Naive thymus-derived CD8-positive, alpha-beta T cell (primary cell): ENCODE measurements around the gene ATG2B. TPM values are rescaled to one million over a fixed set of nuclear protein-coding genes. Genes with fewer than 3 reads are reported as not detected.
"Not testable (repeated sequence)": the region's sequence is repeated elsewhere in the genome, so short reads cannot be mapped to it uniquely, and the experiment has no call there.

ENCODE experiments used
- ATAC-seq, 2 donors: fragments of 150-1000 bp; cut with Tn5 transposase in 1 of 2; sonication (Bioruptor Pico), chemical (Tn5 transposase) in 1 of 2; 1 replicate in 1 of 2; 2 replicates in 1 of 2; pipeline ENCODE4 v1.10.0; 2021; ENCODE audit warnings: mild to moderate bottlenecking in 2 of 2, moderate library complexity in 2 of 2
- POLR2A ChIA-PET: fragments of 350-600 bp; sonication (Branson Sonifier 250); formaldehyde crosslinking; loops from one replicate; lab custom pipeline; 2021; ENCODE audit warnings: antibody characterized with exemption; lab: Charles Lee
- DNase-seq, 10 donors: peaks; one replicate each; pipeline versions ENCODE4 v3.0.0 to v3.0.0-alpha.2; 2020 to 2022
- H3K27ac Mint-ChIP-seq, 10 donors: one replicate each; pipeline ENCODE4 v1.8.0; 2020 to 2022; ENCODE audit warnings: mild to moderate bottlenecking in 10 of 10, mixed read lengths in 10 of 10, moderate library complexity in 4 of 10, inconsistent platforms in 1 of 10
- H3K27me3 Mint-ChIP-seq, 5 donors: one replicate each; pipeline ENCODE4 v1.8.0; 2021 to 2022; ENCODE audit warnings: mixed read lengths in 5 of 5
- H3K36me3 Mint-ChIP-seq, 3 donors: one replicate each; pipeline ENCODE4 v1.8.0; 2020 to 2022; ENCODE audit warnings: mixed read lengths in 3 of 3, mild to moderate bottlenecking in 2 of 3, inconsistent platforms in 1 of 3
- H3K4me1 Mint-ChIP-seq, 4 donors: one replicate each; pipeline ENCODE4 v1.8.0; 2021 to 2022; ENCODE audit warnings: mixed read lengths in 4 of 4
- H3K4me3 Mint-ChIP-seq, 10 donors: one replicate each; pipeline ENCODE4 v1.8.0; 2020 to 2022; ENCODE audit warnings: mild to moderate bottlenecking in 10 of 10, mixed read lengths in 10 of 10, moderate library complexity in 6 of 10, inconsistent platforms in 1 of 10
- H3K9me3 Mint-ChIP-seq, 9 donors: one replicate each; pipeline ENCODE4 v1.8.0; 2020 to 2022; ENCODE audit warnings: mixed read lengths in 9 of 9, mild to moderate bottlenecking in 3 of 9, inconsistent platforms in 1 of 9, moderate library complexity in 1 of 9
- polyA plus RNA-seq, 3 donors: library from polyadenylated mRNA; unstranded; fragments of 300-500 nt; fragmentation: Illumina TruSeq; gene quantifications; one replicate each; pipeline ENCODE4 v1.2.3, GENCODE V29; 2021
- total RNA-seq, 8 experiments: library from RNA in 2 of 8; stranded (reverse) in 2 of 8; gene quantifications; one replicate each; pipeline ENCODE4 v1.2.3 and lab custom pipeline; 2021 to 2026

ATG2B gene
- total and polyA plus RNA-seq, 5 experiments from 2014 or later: 0.96 to 32.1 (median 2.0) TPM

- Mint-ChIP-seq H3K36me3 (peaks cover 0 to 9% (median 7%) of the 10 kb centered on the region in 3 donors), H3K4me3 (peak overlapping the region; percentile 86 to 93 (median 90)), H3K9me3 (no peaks in the 10 kb centered on the region), H3K4me1 (peaks cover 24 to 66% (median 59%) of the 10 kb centered on the region in 4 donors), H3K27ac (peak overlapping the region in 6 of 10 donors; percentile 45 to 92 (median 86)), H3K27me3 (no peaks in the 10 kb centered on the region)
- ATAC-seq: no peak
- no peak for DNase-seq
- POLR2A ChIA-PET: no interaction called here
These were observed 1.8 kb upstream of the ATG2B start for GRCh38 chr14:96364962-96365361.

DNA sequence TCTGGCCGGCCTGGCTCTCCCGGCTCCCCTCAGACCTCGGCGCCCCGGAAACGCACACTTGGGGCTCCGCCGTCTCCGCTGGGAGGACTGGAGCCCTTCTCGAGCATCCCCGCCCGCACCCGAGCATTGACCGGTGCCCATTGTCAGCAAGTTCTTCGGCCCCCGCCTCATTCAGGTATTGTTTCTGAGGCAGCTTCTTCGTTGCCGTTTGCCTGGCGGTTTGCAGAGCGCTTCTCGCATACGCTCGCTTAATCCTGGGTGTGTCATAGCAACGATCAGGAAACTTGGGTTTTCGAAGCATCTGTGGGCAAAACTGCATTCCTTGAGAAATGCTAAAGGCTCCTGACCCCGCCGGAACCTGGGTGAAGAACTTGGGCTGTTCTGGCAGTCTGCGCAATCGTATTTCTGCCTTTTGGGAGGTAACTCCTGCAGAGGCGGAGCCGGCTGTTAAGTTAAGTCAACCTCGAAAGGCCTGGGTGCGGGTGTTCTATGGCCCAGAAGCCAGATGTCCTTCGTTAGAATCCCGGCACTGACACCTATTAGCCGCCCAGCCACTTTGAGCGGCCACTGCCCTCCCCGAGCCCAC is 703 bp upstream of the ATG2B start:
- ATAC-seq (peak; percentile 26 to 40), DNase-seq (peak in 8 of 10 donors; percentile 14 to 69 (median 32))
- Mint-ChIP-seq H3K27ac (peak overlapping the region; percentile 32 to 93 (median 90)), H3K4me1 (peaks cover 21 to 65% (median 63%) of the 10 kb centered on the region in 4 donors), H3K4me3 (peak overlapping the region; percentile 86 to 93 (median 90)), H3K9me3 (no peaks in the 10 kb centered on the region), H3K36me3 (peaks cover 0 to 6% (median 3%) of the 10 kb centered on the region in 3 donors), H3K27me3 (no peaks in the 10 kb centered on the region)
- POLR2A ChIA-PET: interaction anchor here (1.7 kb wide), 1 partner anchor 27 kb away, joined by 10 read pairs; no protein-coding TSS in a partner anchor

- peaks cover 0 to 7% (median 0%) of the 10 kb centered on the region in 3 donors for H3K36me3 Mint-ChIP-seq
- peak; percentile 17 to 74 (median 56) for DNase-seq
- ATAC-seq: peak; percentile 35 to 36
- POLR2A ChIA-PET: no interaction called here
- H3K27ac Mint-ChIP-seq: peak overlapping the region; percentile 71 to 97 (median 90)
- no peaks in the 10 kb centered on the region for H3K9me3 Mint-ChIP-seq
- peak overlapping the region; percentile 84 to 97 (median 90) for H3K4me3 Mint-ChIP-seq
- peaks cover 19 to 60% (median 55%) of the 10 kb centered on the region in 4 donors for H3K4me1 Mint-ChIP-seq
- no peaks in the 10 kb centered on the region for H3K27me3 Mint-ChIP-seq
These were observed 823 bp downstream of the ATG2B start for GRCh38 chr14:96362071-96362964.

DNA sequence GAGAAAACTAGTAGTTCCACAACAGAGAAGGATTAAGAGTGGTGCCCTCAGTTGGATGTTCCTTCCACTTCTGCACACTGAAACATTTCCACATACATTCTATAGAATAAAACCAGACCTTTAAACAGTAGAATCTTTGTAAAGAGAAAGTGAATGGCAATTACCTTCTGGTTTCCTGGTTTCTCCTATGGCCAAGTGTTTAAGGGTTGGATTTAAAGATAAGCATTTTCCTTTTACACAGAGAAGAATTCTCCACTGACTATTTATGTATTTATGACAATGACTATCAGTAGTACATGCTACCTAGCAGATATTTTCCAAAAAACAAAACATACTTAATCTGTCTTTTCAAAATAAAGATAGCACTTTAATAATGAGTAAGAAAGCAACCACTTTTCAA is 3.2 kb downstream of the ATG2B start:
- POLR2A ChIA-PET: no interaction called here
- Mint-ChIP-seq H3K9me3 (no peaks in the 10 kb centered on the region), H3K27ac (peak overlapping the region in 1 of 10 donors; percentile 14), H3K4me3 (peak overlapping the region in 1 of 10 donors; percentile 9), H3K4me1 (peaks cover 22 to 53% (median 43%) of the 10 kb centered on the region in 4 donors), H3K36me3 (peaks cover 0 to 15% (median 0%) of the 10 kb centered on the region in 3 donors), H3K27me3 (no peaks in the 10 kb centered on the region)
- ATAC-seq: no peak
- DNase-seq: no peak

DNA sequence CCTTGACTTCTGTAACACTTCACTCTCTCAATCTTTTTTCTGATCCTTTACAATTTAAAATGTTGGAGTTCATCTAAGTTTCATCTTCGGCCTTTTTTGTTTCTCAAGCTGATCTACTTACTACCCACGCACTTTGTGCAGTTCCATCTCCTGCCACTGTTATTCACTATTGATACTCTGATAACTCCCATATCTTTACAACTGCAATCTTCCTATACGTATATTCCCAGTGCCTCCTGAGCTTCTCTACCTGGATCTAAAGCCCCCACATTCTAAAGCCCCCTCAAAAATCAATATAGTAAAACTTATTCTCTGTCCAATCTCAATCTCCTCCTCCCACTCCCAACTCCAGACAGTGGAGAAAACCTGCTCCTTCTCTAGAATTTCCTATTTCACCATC is 5.9 kb downstream of the ATG2B start:
- POLR2A ChIA-PET: no interaction called here
- peak overlapping the region in 2 of 10 donors; percentile 14 to 28 for H3K27ac Mint-ChIP-seq
- ATAC-seq (no peak), DNase-seq (no peak)
- H3K4me3 Mint-ChIP-seq: no peak overlapping the region
- no peaks in the 10 kb centered on the region for H3K9me3 Mint-ChIP-seq
- no peaks in the 10 kb centered on the region for H3K27me3 Mint-ChIP-seq
- H3K36me3 Mint-ChIP-seq: peaks cover 5 to 23% (median 8%) of the 10 kb centered on the region in 3 donors
- peaks cover 16 to 38% (median 31%) of the 10 kb centered on the region in 4 donors for H3K4me1 Mint-ChIP-seq

- no peaks in the 10 kb centered on the region for H3K9me3 Mint-ChIP-seq
- POLR2A ChIA-PET: no interaction called here
- no peak for ATAC-seq
- no peak overlapping the region for H3K27ac Mint-ChIP-seq
- no peak overlapping the region for H3K4me3 Mint-ChIP-seq
- peaks cover 11 to 22% (median 15%) of the 10 kb centered on the region in 4 donors for H3K4me1 Mint-ChIP-seq
- H3K27me3 Mint-ChIP-seq: no peaks in the 10 kb centered on the region
- no peak for DNase-seq
- peaks cover 5 to 23% (median 8%) of the 10 kb centered on the region in 3 donors for H3K36me3 Mint-ChIP-seq
These were observed 8.9 kb downstream of the ATG2B start for GRCh38 chr14:96354246-96354645.

DNA sequence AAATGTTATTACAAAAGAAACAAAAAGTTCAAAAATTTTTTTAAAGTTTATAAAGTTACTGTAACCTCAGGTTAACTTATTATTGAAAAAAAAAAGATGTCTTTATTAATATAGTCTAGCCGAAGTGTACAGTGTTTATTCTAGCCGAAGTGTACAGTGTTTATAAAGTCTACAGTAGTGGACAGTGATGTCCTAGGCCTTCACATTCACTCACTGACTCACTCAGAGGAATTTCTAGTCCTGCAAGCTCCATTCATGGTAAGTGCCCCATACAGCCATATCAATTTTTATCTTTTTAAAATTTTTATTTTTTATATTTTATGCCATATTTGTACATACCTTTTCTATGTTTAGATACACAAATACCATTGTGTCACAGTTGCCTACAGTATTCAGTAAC is 10.4 kb downstream of the ATG2B start:
- H3K4me1 Mint-ChIP-seq: peaks cover 16 to 25% (median 17%) of the 10 kb centered on the region in 4 donors
- no peaks in the 10 kb centered on the region for H3K27me3 Mint-ChIP-seq
- peaks cover 0 to 3% (median 0%) of the 10 kb centered on the region in 9 donors for H3K9me3 Mint-ChIP-seq
- ATAC-seq (no peak), DNase-seq (no peak)
- H3K27ac Mint-ChIP-seq: no peak overlapping the region
- POLR2A ChIA-PET: no interaction called here
- peaks cover 5 to 18% (median 8%) of the 10 kb centered on the region in 3 donors for H3K36me3 Mint-ChIP-seq
- H3K4me3 Mint-ChIP-seq: no peak overlapping the region

DNA sequence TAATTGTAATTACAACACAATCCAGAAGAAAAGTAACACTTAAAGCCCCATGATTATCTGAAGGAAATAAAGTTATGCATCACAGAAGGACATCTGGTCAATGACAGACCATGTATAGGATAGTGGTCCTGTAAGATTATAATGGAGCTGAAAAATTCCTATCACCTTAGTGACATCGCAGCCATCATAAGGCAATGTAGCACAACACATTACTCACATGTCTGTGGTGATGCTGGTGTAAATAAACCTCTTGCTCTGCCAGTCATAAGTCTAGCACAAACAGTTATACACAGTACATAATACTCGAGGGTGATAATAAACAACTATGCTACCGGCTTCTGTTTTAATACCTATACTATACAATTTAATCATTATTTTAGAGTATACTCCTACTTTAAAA is 11.2 kb downstream of the ATG2B start:
- peaks cover 13 to 24% (median 19%) of the 10 kb centered on the region in 4 donors for H3K4me1 Mint-ChIP-seq
- DNase-seq: no peak
- no peaks in the 10 kb centered on the region for H3K27me3 Mint-ChIP-seq
- H3K9me3 Mint-ChIP-seq: peaks cover 0 to 4% (median 0%) of the 10 kb centered on the region in 9 donors
- H3K36me3 Mint-ChIP-seq: peaks cover 5 to 18% (median 8%) of the 10 kb centered on the region in 3 donors
- H3K4me3 Mint-ChIP-seq: no peak overlapping the region
- no peak for ATAC-seq
- H3K27ac Mint-ChIP-seq: no peak overlapping the region
- POLR2A ChIA-PET: no interaction called here

GRCh38 chr14:96349286-96350075 is 13.7 kb downstream of the ATG2B start:
- no peak overlapping the region for H3K4me3 Mint-ChIP-seq
- POLR2A ChIA-PET: no interaction called here
- H3K36me3 Mint-ChIP-seq: peaks cover 2 to 18% (median 7%) of the 10 kb centered on the region in 3 donors
- ATAC-seq: no peak
- no peak for DNase-seq
- H3K27ac Mint-ChIP-seq: peak overlapping the region in 1 of 10 donors; percentile 7
- no peaks in the 10 kb centered on the region for H3K27me3 Mint-ChIP-seq
- H3K9me3 Mint-ChIP-seq: peaks cover 0 to 4% (median 0%) of the 10 kb centered on the region in 9 donors
- peaks cover 7 to 24% (median 17%) of the 10 kb centered on the region in 4 donors for H3K4me1 Mint-ChIP-seq

GRCh38 chr14:96347957-96348356 is 15.2 kb downstream of the ATG2B start:
- H3K27ac Mint-ChIP-seq, H3K27me3 Mint-ChIP-seq, POLR2A ChIA-PET, ATAC-seq, H3K9me3 Mint-ChIP-seq, H3K4me3 Mint-ChIP-seq, DNase-seq: not testable (repeated sequence)
- peaks cover 0 to 24% (median 4%) of the 10 kb centered on the region in 3 donors for H3K36me3 Mint-ChIP-seq
- peaks cover 7 to 24% (median 17%) of the 10 kb centered on the region in 4 donors for H3K4me1 Mint-ChIP-seq

DNA sequence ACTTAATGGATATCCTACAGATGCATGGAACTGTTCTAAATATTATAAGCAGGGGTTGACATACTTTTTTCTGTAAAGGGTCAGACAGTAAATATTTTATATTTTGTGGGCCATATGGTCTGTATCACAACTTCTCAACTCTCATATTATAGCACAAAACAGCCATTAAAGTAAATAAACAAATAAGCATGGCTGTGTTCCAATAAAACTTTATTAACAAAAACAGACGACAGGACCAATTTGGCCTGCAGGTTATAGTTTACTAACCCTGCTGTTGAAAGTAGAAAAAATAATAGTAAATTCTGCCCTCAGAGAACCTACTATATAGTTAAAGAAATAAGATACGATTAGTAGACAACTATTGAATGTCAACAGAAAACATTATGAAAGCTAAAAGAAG is 17.5 kb downstream of the ATG2B start:
- Mint-ChIP-seq H3K9me3 (peaks cover 0 to 4% (median 0%) of the 10 kb centered on the region in 9 donors), H3K4me1 (peaks cover 5 to 19% (median 15%) of the 10 kb centered on the region in 4 donors), H3K36me3 (peaks cover 0 to 37% (median 6%) of the 10 kb centered on the region in 3 donors), H3K27ac (no peak overlapping the region), H3K4me3 (no peak overlapping the region), H3K27me3 (no peaks in the 10 kb centered on the region)
- DNase-seq (no peak), ATAC-seq (no peak)
- POLR2A ChIA-PET: no interaction called here

DNA sequence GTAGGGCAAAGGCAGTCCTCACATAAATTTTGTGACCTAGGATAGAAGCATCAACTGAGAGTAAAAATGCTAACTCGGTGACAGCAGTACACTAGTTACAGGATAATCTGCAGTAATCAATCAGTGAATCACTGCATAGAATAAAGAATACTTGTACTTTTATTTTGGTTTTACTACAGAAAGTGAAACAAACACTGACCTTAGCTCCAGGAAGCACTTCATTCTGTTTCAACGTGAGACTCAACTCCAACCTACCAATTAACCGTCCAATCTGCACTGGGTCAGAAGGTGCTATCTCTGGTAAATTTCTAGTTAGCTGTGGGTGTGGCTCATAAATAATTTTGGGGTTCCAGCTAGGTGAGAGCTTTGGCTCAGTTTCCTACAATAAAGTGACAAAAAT is 21.8 kb downstream of the ATG2B start:
- H3K4me3 Mint-ChIP-seq: no peak overlapping the region
- DNase-seq (no peak), ATAC-seq (no peak)
- POLR2A ChIA-PET: no interaction called here
- H3K27me3 Mint-ChIP-seq: no peaks in the 10 kb centered on the region
- H3K9me3 Mint-ChIP-seq: no peaks in the 10 kb centered on the region
- peaks cover 0 to 2% (median 0%) of the 10 kb centered on the region in 4 donors for H3K4me1 Mint-ChIP-seq
- H3K27ac Mint-ChIP-seq: no peak overlapping the region
- H3K36me3 Mint-ChIP-seq: peaks cover 4 to 61% (median 20%) of the 10 kb centered on the region in 3 donors
